ENCODE measurements around the gene COX6B2. TPM values are rescaled to one million over a fixed set of nuclear protein-coding genes. Genes with fewer than 3 reads are reported as not detected.

The COX6B2 gene
- total RNA-seq, 1 donor from 2014 or later: not detected

- no peaks in the 10 kb centered on the region for H3K36me3 ChIP-seq
- no peak overlapping the region for H3K27ac ChIP-seq (replicated peaks)
- peaks cover 89% of the 10 kb centered on the region for H3K27me3 ChIP-seq (ENCODE audit: low read depth)
- no peak for TF ChIP-seq CTCF (IDR thresholded peaks at IDR 0.05; ENCODE audit: borderline replicate concordance)
- intact Hi-C loops (cut with micrococcal nuclease): no loop called here
- no peaks in the 10 kb centered on the region for H3K9me3 ChIP-seq (replicated peaks)
- no peak overlapping the region for H3K4me3 ChIP-seq
- no peak for DNase-seq
- H3K4me1 ChIP-seq: peaks cover 17% of the 10 kb centered on the region
Measured at GRCh38 chr19:55366790-55367189, 12.3 kb upstream of the COX6B2 start.

GRCh38 chr19:55365964-55366363 lies 11.4 kb upstream of the COX6B2 start:
- Histone ChIP-seq H3K36me3 (no peaks in the 10 kb centered on the region), H3K4me1 (peaks cover 17% of the 10 kb centered on the region), H3K4me3 (no peak overlapping the region), H3K27me3 (ENCODE audit: low read depth) (peaks cover 82% of the 10 kb centered on the region), H3K27ac (replicated peaks) (no peak overlapping the region), H3K9me3 (replicated peaks) (no peaks in the 10 kb centered on the region)
- no peak for TF ChIP-seq CTCF (IDR thresholded peaks at IDR 0.05; ENCODE audit: borderline replicate concordance)
- intact Hi-C loops (cut with micrococcal nuclease): no loop called here
- no peak for DNase-seq

- H3K9me3 ChIP-seq (replicated peaks): no peaks in the 10 kb centered on the region
- no peak for TF ChIP-seq CTCF (IDR thresholded peaks at IDR 0.05; ENCODE audit: borderline replicate concordance)
- peaks cover 75% of the 10 kb centered on the region for H3K27me3 ChIP-seq (ENCODE audit: low read depth)
- H3K4me1 ChIP-seq: peaks cover 16% of the 10 kb centered on the region
- intact Hi-C loops (cut with micrococcal nuclease): no loop called here
- no peak overlapping the region for H3K27ac ChIP-seq (replicated peaks)
- no peak overlapping the region for H3K4me3 ChIP-seq
- DNase-seq: no peak
- H3K36me3 ChIP-seq: no peaks in the 10 kb centered on the region
Measured at GRCh38 chr19:55365245-55365644, 10.7 kb upstream of the COX6B2 start.

GRCh38 chr19:55362990-55363716 lies 8.6 kb upstream of the COX6B2 start, which contains the start of gene GARIN5B:
Gene GARIN5B (minus strand): TSS chr19:55363260. CDS start chr19:55363066, 194 bp downstream.
- no peak within 1 kb of the TSS for H3K4me3 ChIP-seq
- intact Hi-C loops (cut with micrococcal nuclease): no loop called here
- H3K27ac ChIP-seq (replicated peaks): no peak within 1 kb of the TSS
- no peaks in the 10 kb centered on the region for H3K4me1 ChIP-seq
- H3K36me3 ChIP-seq: no peaks in the 10 kb centered on the region
- no peaks in the 10 kb centered on the region for H3K9me3 ChIP-seq (replicated peaks)
- no peak for TF ChIP-seq CTCF (IDR thresholded peaks at IDR 0.05; ENCODE audit: borderline replicate concordance)
- peaks cover 71% of the 10 kb centered on the region for H3K27me3 ChIP-seq (ENCODE audit: low read depth)
- DNase-seq: no peak

GRCh38 chr19:55362174-55362989 lies 7.9 kb upstream of the COX6B2 start:
- Histone ChIP-seq H3K27ac (replicated peaks) (no peak overlapping the region), H3K4me3 (no peak overlapping the region), H3K36me3 (no peaks in the 10 kb centered on the region), H3K4me1 (no peaks in the 10 kb centered on the region), H3K9me3 (replicated peaks) (no peaks in the 10 kb centered on the region), H3K27me3 (ENCODE audit: low read depth) (peaks cover 70% of the 10 kb centered on the region)
- intact Hi-C loops (cut with micrococcal nuclease): no loop called here
- DNase-seq: no peak
- TF ChIP-seq CTCF (IDR thresholded peaks at IDR 0.05; ENCODE audit: borderline replicate concordance): no peak

Measured in left ventricle myocardium inferior (tissue), 1 donor.